GM23338 (cell line): ENCODE measurements around the gene KRT17. TPM values are rescaled to one million over a fixed set of nuclear protein-coding genes. Genes with fewer than 3 reads are reported as not detected.
"Not testable (repeated sequence)": the region's sequence is repeated elsewhere in the genome, so short reads cannot be mapped to it uniquely, and the experiment has no call there.

Experiments
- ATAC-seq: fragments of 200-7000 bp; cut with Tn5 transposase; 3 replicates; pipeline ENCODE4 v1.9.1; 2020
- DNase-seq: peaks from one replicate; pipeline ENCODE4 v3.0.0-alpha.2; 2015; ENCODE audit warnings: low spot score
- H2AFZ ChIP-seq: fragments of 200-600 bp; sonication (generic); 2 replicates; pipeline ENCODE4 v1.8.0; 2016; ENCODE audit warnings: antibody characterized with exemption, mild to moderate bottlenecking, moderate library complexity
- H3F3A ChIP-seq: fragments of 200-600 bp; sonication (generic); replicated peaks from 2 replicates; pipeline ENCODE4 v1.8.0; 2017; ENCODE audit warnings: antibody characterized with exemption, mixed run types, low read depth
- H3K27ac ChIP-seq: fragments of 200-600 bp; sonication (generic); 2 replicates; pipeline ENCODE4 v1.6.1; 2016; ENCODE audit warnings: low read depth
- H3K27me3 ChIP-seq: fragments of 200-600 bp; sonication (generic); 2 replicates; pipeline ENCODE4 v1.8.0; 2016; ENCODE audit warnings: mild to moderate bottlenecking, mixed run types, moderate library complexity; ENCODE audit not compliant: insufficient read depth
- H3K36me3 ChIP-seq: fragments of 200-600 bp; sonication (generic); 2 replicates; pipeline ENCODE4 v1.8.0; 2016; ENCODE audit warnings: mild to moderate bottlenecking; ENCODE audit not compliant: insufficient read depth
- H3K4me1 ChIP-seq: fragments of 200-600 bp; sonication (generic); 2 replicates; pipeline ENCODE4 v1.8.0; 2016; ENCODE audit warnings: mild to moderate bottlenecking, moderate library complexity; ENCODE audit not compliant: insufficient read depth
- H3K4me2 ChIP-seq: fragments of 200-600 bp; sonication (generic); 2 replicates; pipeline ENCODE4 v1.7.1; 2017; ENCODE audit warnings: mixed run types
- H3K4me3 ChIP-seq: fragments of 200-600 bp; sonication (generic); 2 replicates; pipeline ENCODE4 v1.6.1; 2016; ENCODE audit warnings: mixed run types
- H3K79me2 ChIP-seq: fragments of 200-600 bp; sonication (generic); replicated peaks from 2 replicates; pipeline ENCODE4 v1.8.0; 2017; ENCODE audit warnings: mild to moderate bottlenecking; ENCODE audit not compliant: insufficient read depth
- H3K9me2 ChIP-seq: fragments of 200-600 bp; sonication (generic); 2 replicates; pipeline ENCODE4 v1.8.0; 2017; ENCODE audit not compliant: insufficient read depth
- H4K20me1 ChIP-seq: fragments of 200-600 bp; sonication (generic); replicated peaks from 2 replicates; pipeline ENCODE4 v1.8.0; 2017; ENCODE audit warnings: mild to moderate bottlenecking; ENCODE audit not compliant: insufficient read depth
- H3K27ac Mint-ChIP-seq: 2 replicates; pipeline ENCODE4 v1.8.0; 2020; ENCODE audit warnings: inconsistent platforms, mild to moderate bottlenecking, moderate library complexity, mixed read lengths
- H3K27me3 Mint-ChIP-seq: 3 replicates; pipeline ENCODE4 v1.8.0; 2022; ENCODE audit warnings: low read depth, mild to moderate bottlenecking, moderate library complexity, mixed read lengths, inconsistent platforms; ENCODE audit not compliant: insufficient read depth, poor library complexity
- H3K36me3 Mint-ChIP-seq: 3 replicates; pipeline ENCODE4 v1.8.0; 2021; ENCODE audit warnings: low read depth, mild to moderate bottlenecking, inconsistent platforms, moderate library complexity, mixed read lengths
- H3K4me1 Mint-ChIP-seq: 3 replicates; pipeline ENCODE4 v1.8.0; 2020; ENCODE audit warnings: mild to moderate bottlenecking, inconsistent platforms, mixed read lengths
- H3K4me3 Mint-ChIP-seq: 3 replicates; pipeline ENCODE4 v1.8.0; 2021; ENCODE audit warnings: moderate library complexity, mild to moderate bottlenecking, inconsistent platforms, mixed read lengths
- H3K9me3 Mint-ChIP-seq: 3 replicates; pipeline ENCODE4 v1.8.0; 2020; ENCODE audit warnings: moderate library complexity, mild to moderate bottlenecking, inconsistent platforms, mixed read lengths
- CREB1 ChIP-seq: fragments of 250-450 bp; sonication (Bioruptor Pico); IDR thresholded peaks from 2 replicates; pipeline ENCODE4 v1.5.0; 2020; ENCODE audit warnings: low read depth, mild to moderate bottlenecking, moderate library complexity
- EZH2 ChIP-seq: fragments of 200-600 bp; sonication (generic); IDR thresholded peaks from one replicate; pipeline ENCODE4 v1.8.0; 2017; ENCODE audit warnings: antibody characterized with exemption, mild to moderate bottlenecking, low read depth; ENCODE audit not compliant: unreplicated experiment
- ZNF331 ChIP-seq: fragments of 250-450 bp; sonication (Bioruptor Pico); IDR thresholded peaks from 2 replicates; pipeline ENCODE4 v1.5.0; 2020; ENCODE audit warnings: low read depth, mild to moderate bottlenecking, moderate library complexity
- polyA plus RNA-seq: library from polyadenylated mRNA; unstranded; fragments of >200 nt; fragmentation: Nextera tagmentation; extraction: Ambion mirVana; gene quantifications from 2 replicates; pipeline ENCODE4 v1.2.1, GENCODE V29; 2016
- total RNA-seq: library from RNA; depleted of rRNA; stranded (reverse); fragments of >200 nt; shearing (Covaris generic); gene quantifications from 2 replicates; pipeline ENCODE4 v1.2.3, GENCODE V29; 2014
- TF ChIP-seq, protein P1 (sequence below): fragments of 250-450 bp; sonication (Bioruptor Pico); IDR thresholded peaks from 2 replicates; pipeline ENCODE4 v1.5.0; 2020; ENCODE audit warnings: mild to moderate bottlenecking, moderate library complexity
- TF ChIP-seq, protein P2 (sequence below), 2 experiments: fragments of 200-600 bp in 1 of 2; sonication (generic) in 1 of 2; conservative IDR thresholded peaks; 2 replicates each; pipeline versions ENCODE4 v1.5.1 to v1.6.1; 2016 to 2017; ENCODE audit warnings: antibody characterized with exemption in 2 of 2, low read depth in 2 of 2, mild to moderate bottlenecking in 2 of 2, moderate library complexity in 1 of 2

KRT17 gene
- total and polyA plus RNA-seq, 2 experiments from 2014 or later = 0.63 to 1.8 TPM

DNA sequence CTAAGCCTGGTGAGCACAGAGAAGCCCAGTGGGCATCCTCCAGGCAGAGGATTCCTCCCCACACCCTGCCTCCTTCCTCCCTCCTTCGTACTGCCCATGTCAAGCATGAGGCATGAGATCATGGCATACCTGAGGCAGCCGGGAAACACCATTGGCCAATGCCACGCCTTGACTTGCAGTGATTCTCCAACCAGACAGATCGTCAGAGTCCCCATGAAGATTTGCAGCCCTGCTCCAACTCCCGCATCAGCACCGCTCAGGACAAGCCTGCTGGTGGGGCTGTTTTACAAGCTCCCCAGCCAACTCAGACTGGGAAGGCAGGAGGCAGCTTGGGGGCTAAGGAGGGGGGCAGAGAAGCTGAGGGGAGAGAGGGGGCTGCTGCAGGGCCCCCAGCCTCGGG lies 8.9 kb downstream of the KRT17 start (continued):
- TF ChIP-seq, protein P1, sequence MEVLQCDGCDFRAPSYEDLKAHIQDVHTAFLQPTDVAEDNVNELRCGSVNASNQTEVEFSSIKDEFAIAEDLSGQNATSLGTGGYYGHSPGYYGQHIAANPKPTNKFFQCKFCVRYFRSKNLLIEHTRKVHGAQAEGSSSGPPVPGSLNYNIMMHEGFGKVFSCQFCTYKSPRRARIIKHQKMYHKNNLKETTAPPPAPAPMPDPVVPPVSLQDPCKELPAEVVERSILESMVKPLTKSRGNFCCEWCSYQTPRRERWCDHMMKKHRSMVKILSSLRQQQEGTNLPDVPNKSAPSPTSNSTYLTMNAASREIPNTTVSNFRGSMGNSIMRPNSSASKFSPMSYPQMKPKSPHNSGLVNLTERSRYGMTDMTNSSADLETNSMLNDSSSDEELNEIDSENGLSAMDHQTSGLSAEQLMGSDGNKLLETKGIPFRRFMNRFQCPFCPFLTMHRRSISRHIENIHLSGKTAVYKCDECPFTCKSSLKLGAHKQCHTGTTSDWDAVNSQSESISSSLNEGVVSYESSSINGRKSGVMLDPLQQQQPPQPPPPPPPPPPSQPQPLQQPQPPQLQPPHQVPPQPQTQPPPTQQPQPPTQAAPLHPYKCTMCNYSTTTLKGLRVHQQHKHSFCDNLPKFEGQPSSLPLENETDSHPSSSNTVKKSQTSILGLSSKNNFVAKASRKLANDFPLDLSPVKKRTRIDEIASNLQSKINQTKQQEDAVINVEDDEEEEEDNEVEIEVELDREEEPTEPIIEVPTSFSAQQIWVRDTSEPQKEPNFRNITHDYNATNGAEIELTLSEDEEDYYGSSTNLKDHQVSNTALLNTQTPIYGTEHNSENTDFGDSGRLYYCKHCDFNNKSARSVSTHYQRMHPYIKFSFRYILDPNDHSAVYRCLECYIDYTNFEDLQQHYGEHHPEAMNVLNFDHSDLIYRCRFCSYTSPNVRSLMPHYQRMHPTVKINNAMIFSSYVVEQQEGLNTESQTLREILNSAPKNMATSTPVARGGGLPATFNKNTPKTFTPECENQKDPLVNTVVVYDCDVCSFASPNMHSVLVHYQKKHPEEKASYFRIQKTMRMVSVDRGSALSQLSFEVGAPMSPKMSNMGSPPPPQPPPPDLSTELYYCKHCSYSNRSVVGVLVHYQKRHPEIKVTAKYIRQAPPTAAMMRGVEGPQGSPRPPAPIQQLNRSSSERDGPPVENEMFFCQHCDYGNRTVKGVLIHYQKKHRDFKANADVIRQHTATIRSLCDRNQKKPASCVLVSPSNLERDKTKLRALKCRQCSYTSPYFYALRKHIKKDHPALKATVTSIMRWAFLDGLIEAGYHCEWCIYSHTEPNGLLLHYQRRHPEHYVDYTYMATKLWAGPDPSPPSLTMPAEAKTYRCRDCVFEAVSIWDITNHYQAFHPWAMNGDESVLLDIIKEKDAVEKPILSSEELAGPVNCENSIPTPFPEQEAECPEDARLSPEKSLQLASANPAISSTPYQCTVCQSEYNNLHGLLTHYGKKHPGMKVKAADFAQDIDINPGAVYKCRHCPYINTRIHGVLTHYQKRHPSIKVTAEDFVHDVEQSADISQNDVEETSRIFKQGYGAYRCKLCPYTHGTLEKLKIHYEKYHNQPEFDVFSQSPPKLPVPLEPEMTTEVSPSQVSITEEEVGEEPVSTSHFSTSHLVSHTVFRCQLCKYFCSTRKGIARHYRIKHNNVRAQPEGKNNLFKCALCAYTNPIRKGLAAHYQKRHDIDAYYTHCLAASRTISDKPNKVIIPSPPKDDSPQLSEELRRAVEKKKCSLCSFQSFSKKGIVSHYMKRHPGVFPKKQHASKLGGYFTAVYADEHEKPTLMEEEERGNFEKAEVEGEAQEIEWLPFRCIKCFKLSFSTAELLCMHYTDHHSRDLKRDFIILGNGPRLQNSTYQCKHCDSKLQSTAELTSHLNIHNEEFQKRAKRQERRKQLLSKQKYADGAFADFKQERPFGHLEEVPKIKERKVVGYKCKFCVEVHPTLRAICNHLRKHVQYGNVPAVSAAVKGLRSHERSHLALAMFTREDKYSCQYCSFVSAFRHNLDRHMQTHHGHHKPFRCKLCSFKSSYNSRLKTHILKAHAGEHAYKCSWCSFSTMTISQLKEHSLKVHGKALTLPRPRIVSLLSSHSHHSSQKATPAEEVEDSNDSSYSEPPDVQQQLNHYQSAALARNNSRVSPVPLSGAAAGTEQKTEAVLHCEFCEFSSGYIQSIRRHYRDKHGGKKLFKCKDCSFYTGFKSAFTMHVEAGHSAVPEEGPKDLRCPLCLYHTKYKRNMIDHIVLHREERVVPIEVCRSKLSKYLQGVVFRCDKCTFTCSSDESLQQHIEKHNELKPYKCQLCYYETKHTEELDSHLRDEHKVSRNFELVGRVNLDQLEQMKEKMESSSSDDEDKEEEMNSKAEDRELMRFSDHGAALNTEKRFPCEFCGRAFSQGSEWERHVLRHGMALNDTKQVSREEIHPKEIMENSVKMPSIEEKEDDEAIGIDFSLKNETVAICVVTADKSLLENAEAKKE (CRISPR knock-in tag) = no peak
- TF ChIP-seq CREB1 (CRISPR knock-in tag) (no peak), ZNF331 (CRISPR knock-in tag) (no peak)

DNA sequence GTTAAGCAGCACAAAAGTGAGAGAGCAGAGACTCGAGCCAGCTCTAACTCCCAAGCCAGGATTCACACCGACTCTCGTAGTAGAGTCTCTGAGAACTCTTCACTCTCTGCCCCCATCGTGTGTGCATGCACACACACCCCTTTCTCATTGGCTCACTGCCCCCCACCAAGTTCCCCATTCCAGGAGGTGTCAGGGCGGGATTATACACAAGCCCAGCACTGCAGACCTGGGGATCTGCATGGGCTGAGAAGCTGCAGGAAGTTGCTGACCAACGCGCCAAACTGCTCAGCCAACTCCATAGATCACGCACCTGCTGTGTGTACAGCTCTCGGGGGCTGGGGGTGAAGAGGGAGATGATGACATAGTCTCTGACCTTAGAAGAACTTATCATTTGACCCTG lies 9.6 kb downstream of the KRT17 start:
- H3K4me3 Mint-ChIP-seq, H3K36me3 Mint-ChIP-seq: not testable (repeated sequence)
- H3K4me1 Mint-ChIP-seq = peaks cover 17% of the 10 kb centered on the region; the same call in 2 of the 3 replicates

DNA sequence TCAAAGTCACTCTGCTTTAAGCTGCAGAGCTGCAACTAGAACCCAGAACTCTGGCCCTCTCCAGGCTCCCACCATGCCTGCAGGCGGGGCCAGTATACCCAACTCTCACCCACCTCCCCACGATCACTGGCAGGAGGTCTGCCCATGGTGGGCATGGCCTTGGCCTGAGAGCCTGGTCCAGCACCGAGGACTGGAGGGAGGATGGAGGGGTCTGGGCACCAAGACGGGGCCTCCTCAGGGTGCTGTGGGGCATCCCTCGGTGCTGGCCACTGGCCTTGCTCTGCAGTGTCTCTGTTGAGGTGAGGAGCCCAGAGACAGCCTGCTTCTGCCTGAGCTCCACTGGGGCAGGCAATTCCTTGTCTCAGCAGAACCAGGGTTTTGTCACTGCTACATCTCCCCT lies 10.3 kb downstream of the KRT17 start:
- no peaks in the 10 kb centered on the region for H3K36me3 Mint-ChIP-seq

More for the DNA sequence above, 9.6 kb downstream of the KRT17 start:
- H3K27me3 ChIP-seq, H3K27ac Mint-ChIP-seq, ATAC-seq, H3K4me2 ChIP-seq, H3K36me3 ChIP-seq, H3K27ac ChIP-seq, H3K9me3 Mint-ChIP-seq, H4K20me1 ChIP-seq, H3K4me1 ChIP-seq, H2AFZ ChIP-seq, H3K4me3 ChIP-seq, H3K9me2 ChIP-seq, DNase-seq, H3F3A ChIP-seq, H3K79me2 ChIP-seq: not testable (repeated sequence)
- H3K27me3 Mint-ChIP-seq = peaks cover 22% of the 10 kb centered on the region

More for the DNA sequence above, 10.3 kb downstream of the KRT17 start:
- Histone ChIP-seq H3K4me3 (no peak overlapping the region), H3F3A (no peaks in the 10 kb centered on the region), H2AFZ (no peak overlapping the region), H3K4me2 (no peak overlapping the region), H3K9me2 (no peaks in the 10 kb centered on the region), H3K36me3 (no peaks in the 10 kb centered on the region), H3K27ac (no peak overlapping the region), H3K27me3 (no peaks in the 10 kb centered on the region), H3K79me2 (no peaks in the 10 kb centered on the region), H4K20me1 (no peaks in the 10 kb centered on the region), H3K4me1 (no peaks in the 10 kb centered on the region)
- H3K27ac Mint-ChIP-seq = no peak overlapping the region
- ATAC-seq (no peak), DNase-seq (no peak)
- H3K4me1 Mint-ChIP-seq = peaks cover 20% of the 10 kb centered on the region; the same call in 2 of the 3 replicates
- H3K9me3 Mint-ChIP-seq = no peaks in the 10 kb centered on the region
- TF ChIP-seq EZH2 = no peak
- TF ChIP-seq CREB1 (CRISPR knock-in tag) = no peak
- TF ChIP-seq, protein P2, sequence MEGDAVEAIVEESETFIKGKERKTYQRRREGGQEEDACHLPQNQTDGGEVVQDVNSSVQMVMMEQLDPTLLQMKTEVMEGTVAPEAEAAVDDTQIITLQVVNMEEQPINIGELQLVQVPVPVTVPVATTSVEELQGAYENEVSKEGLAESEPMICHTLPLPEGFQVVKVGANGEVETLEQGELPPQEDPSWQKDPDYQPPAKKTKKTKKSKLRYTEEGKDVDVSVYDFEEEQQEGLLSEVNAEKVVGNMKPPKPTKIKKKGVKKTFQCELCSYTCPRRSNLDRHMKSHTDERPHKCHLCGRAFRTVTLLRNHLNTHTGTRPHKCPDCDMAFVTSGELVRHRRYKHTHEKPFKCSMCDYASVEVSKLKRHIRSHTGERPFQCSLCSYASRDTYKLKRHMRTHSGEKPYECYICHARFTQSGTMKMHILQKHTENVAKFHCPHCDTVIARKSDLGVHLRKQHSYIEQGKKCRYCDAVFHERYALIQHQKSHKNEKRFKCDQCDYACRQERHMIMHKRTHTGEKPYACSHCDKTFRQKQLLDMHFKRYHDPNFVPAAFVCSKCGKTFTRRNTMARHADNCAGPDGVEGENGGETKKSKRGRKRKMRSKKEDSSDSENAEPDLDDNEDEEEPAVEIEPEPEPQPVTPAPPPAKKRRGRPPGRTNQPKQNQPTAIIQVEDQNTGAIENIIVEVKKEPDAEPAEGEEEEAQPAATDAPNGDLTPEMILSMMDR (conservative IDR thresholded peaks at IDR 0.05; ENCODE audit: low read depth in 2 of 2) = no peak
- no peak overlapping the region for H3K4me3 Mint-ChIP-seq
- peaks cover 22% of the 10 kb centered on the region for H3K27me3 Mint-ChIP-seq
